C4-2B (cell line): Measurements from ENCODE around the gene ZBTB18.

Source experiments
- ZFX ChIP-seq: fragments of 450-650 bp; IDR thresholded peaks from 2 replicates; pipeline ENCODE4 v1.6.1; 2017
- TF ChIP-seq, protein P1 (sequence below): fragments of 450-650 bp; conservative IDR thresholded peaks from 2 replicates; pipeline ENCODE4 v1.5.1; 2017; ENCODE audit warnings: mild to moderate bottlenecking

DNA sequence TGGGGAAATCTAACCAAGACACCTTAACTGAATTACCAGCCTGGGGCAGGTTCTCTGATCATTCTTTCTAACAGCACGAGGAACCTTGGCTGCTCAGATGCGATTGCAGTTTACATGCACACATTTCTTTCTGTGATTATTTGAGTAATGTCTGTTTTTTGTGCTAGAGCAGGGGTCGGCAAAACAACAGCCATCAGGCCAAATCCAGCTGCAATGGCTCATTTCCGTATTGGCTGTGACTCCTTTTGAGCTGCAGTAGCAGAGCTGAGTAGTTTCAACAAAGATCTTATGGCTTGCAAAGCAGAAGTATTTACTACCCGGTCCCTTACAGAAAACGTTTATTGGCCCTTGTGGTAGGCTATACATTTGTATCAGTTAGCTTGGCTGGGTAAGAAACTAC is 37.1 kb downstream of the ZBTB18 start:
- TF ChIP-seq, protein P1, sequence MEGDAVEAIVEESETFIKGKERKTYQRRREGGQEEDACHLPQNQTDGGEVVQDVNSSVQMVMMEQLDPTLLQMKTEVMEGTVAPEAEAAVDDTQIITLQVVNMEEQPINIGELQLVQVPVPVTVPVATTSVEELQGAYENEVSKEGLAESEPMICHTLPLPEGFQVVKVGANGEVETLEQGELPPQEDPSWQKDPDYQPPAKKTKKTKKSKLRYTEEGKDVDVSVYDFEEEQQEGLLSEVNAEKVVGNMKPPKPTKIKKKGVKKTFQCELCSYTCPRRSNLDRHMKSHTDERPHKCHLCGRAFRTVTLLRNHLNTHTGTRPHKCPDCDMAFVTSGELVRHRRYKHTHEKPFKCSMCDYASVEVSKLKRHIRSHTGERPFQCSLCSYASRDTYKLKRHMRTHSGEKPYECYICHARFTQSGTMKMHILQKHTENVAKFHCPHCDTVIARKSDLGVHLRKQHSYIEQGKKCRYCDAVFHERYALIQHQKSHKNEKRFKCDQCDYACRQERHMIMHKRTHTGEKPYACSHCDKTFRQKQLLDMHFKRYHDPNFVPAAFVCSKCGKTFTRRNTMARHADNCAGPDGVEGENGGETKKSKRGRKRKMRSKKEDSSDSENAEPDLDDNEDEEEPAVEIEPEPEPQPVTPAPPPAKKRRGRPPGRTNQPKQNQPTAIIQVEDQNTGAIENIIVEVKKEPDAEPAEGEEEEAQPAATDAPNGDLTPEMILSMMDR, result no peak
- no peak for TF ChIP-seq ZFX
